ENCODE measurements around the gene FOXO4. TPM values are rescaled to one million over a fixed set of nuclear protein-coding genes. Genes with fewer than 3 reads are reported as not detected.
A peak's percentile ranks its signal among the peaks of the same experiment; 100 is the strongest.

FOXO4 gene
- total and polyA plus RNA-seq, 4 donors = 10.3 to 19.0 (median 12.8) TPM

GRCh38 chrX:71096760-71097032 lies 1.0 kb downstream of the FOXO4 start:
- Histone ChIP-seq H3K9me3 (ENCODE audit: control insufficient read depth, insufficient read depth, low read length) (no peaks in the 10 kb centered on the region), H3K27ac (ENCODE audit: low read depth, low read length) (no peak overlapping the region), H3K4me3 (ENCODE audit: low read depth, low read length) (peak overlapping the region; percentile 62), H3K36me3 (ENCODE audit: control insufficient read depth, insufficient read depth, low read length) (peaks cover 9% of the 10 kb centered on the region), H3K27me3 (ENCODE audit: control insufficient read depth, insufficient read depth, low read length) (no peaks in the 10 kb centered on the region), H3K4me1 (ENCODE audit: control insufficient read depth, insufficient read depth, low read length) (peaks cover 11% of the 10 kb centered on the region)
- DNase-seq (ENCODE audit: low read depth in 4 of 6, low spot score in 6 of 6) = no peak
- WGBS (ENCODE audit: insufficient coverage) = 34% methylated on average over 8 of the region's 9 CpGs

- H3K36me3 ChIP-seq (ENCODE audit: control insufficient read depth, insufficient read depth, low read length) = peaks cover 9% of the 10 kb centered on the region
- H3K4me1 ChIP-seq (ENCODE audit: control insufficient read depth, insufficient read depth, low read length) = peaks cover 17% of the 10 kb centered on the region
- WGBS (ENCODE audit: insufficient coverage) = no CpG with 5 or more reads among the region's 2 CpGs
- peak in 2 of 6 donors; percentile 8 to 38 for DNase-seq (ENCODE audit: low read depth in 4 of 6, low spot score in 6 of 6)
- H3K4me3 ChIP-seq (ENCODE audit: low read depth, low read length) = no peak overlapping the region
- no peaks in the 10 kb centered on the region for H3K27me3 ChIP-seq (ENCODE audit: control insufficient read depth, insufficient read depth, low read length)
- H3K27ac ChIP-seq (ENCODE audit: low read depth, low read length) = no peak overlapping the region
- H3K9me3 ChIP-seq (ENCODE audit: control insufficient read depth, insufficient read depth, low read length) = no peaks in the 10 kb centered on the region
Measured at GRCh38 chrX:71098302-71098701, 2.7 kb downstream of the FOXO4 start.

- no peak for DNase-seq (ENCODE audit: low read depth in 4 of 6, low spot score in 6 of 6)
- Histone ChIP-seq H3K9me3 (ENCODE audit: control insufficient read depth, insufficient read depth, low read length) (no peaks in the 10 kb centered on the region), H3K27me3 (ENCODE audit: control insufficient read depth, insufficient read depth, low read length) (no peaks in the 10 kb centered on the region), H3K36me3 (ENCODE audit: control insufficient read depth, insufficient read depth, low read length) (peaks cover 9% of the 10 kb centered on the region), H3K27ac (ENCODE audit: low read depth, low read length) (no peak overlapping the region), H3K4me1 (ENCODE audit: control insufficient read depth, insufficient read depth, low read length) (peaks cover 22% of the 10 kb centered on the region), H3K4me3 (ENCODE audit: low read depth, low read length) (no peak overlapping the region)
- 38% methylated on average over 5 of the region's 5 CpGs for WGBS (ENCODE audit: insufficient coverage)
Measured at GRCh38 chrX:71098951-71099506, 3.4 kb downstream of the FOXO4 start.

- Histone ChIP-seq H3K36me3 (ENCODE audit: control insufficient read depth, insufficient read depth, low read length) (peaks cover 9% of the 10 kb centered on the region), H3K27ac (ENCODE audit: low read depth, low read length) (no peak overlapping the region), H3K9me3 (ENCODE audit: control insufficient read depth, insufficient read depth, low read length) (no peaks in the 10 kb centered on the region), H3K4me3 (ENCODE audit: low read depth, low read length) (no peak overlapping the region), H3K4me1 (ENCODE audit: control insufficient read depth, insufficient read depth, low read length) (peaks cover 22% of the 10 kb centered on the region), H3K27me3 (ENCODE audit: control insufficient read depth, insufficient read depth, low read length) (no peaks in the 10 kb centered on the region)
- DNase-seq (ENCODE audit: low read depth in 4 of 6, low spot score in 6 of 6) = no peak
- 42% methylated on average over 4 of the region's 4 CpGs for WGBS (ENCODE audit: insufficient coverage)
Measured at GRCh38 chrX:71099736-71100135, 4.1 kb downstream of the FOXO4 start.

- no peak overlapping the region for H3K4me3 ChIP-seq (ENCODE audit: low read depth, low read length)
- H3K36me3 ChIP-seq (ENCODE audit: control insufficient read depth, insufficient read depth, low read length) = peaks cover 9% of the 10 kb centered on the region
- no peaks in the 10 kb centered on the region for H3K9me3 ChIP-seq (ENCODE audit: control insufficient read depth, insufficient read depth, low read length)
- H3K27me3 ChIP-seq (ENCODE audit: control insufficient read depth, insufficient read depth, low read length) = no peaks in the 10 kb centered on the region
- H3K27ac ChIP-seq (ENCODE audit: low read depth, low read length) = no peak overlapping the region
- WGBS (ENCODE audit: insufficient coverage) = 59% methylated on average over 30 of the region's 31 CpGs
- DNase-seq (ENCODE audit: low read depth in 4 of 6, low spot score in 6 of 6) = no peak
- peaks cover 22% of the 10 kb centered on the region for H3K4me1 ChIP-seq (ENCODE audit: control insufficient read depth, insufficient read depth, low read length)
Measured at GRCh38 chrX:71100581-71101505, 5.2 kb downstream of the FOXO4 start.

GRCh38 chrX:71102292-71102691 lies 6.6 kb downstream of the FOXO4 start:
- H3K27me3 ChIP-seq (ENCODE audit: control insufficient read depth, insufficient read depth, low read length) = no peaks in the 10 kb centered on the region
- peaks cover 14% of the 10 kb centered on the region for H3K4me1 ChIP-seq (ENCODE audit: control insufficient read depth, insufficient read depth, low read length)
- no peaks in the 10 kb centered on the region for H3K9me3 ChIP-seq (ENCODE audit: control insufficient read depth, insufficient read depth, low read length)
- no peak overlapping the region for H3K27ac ChIP-seq (ENCODE audit: low read depth, low read length)
- peaks cover 9% of the 10 kb centered on the region for H3K36me3 ChIP-seq (ENCODE audit: control insufficient read depth, insufficient read depth, low read length)
- no peak for DNase-seq (ENCODE audit: low read depth in 4 of 6, low spot score in 6 of 6)
- WGBS (ENCODE audit: insufficient coverage) = 14% methylated on average over 1 of the region's 3 CpGs
- H3K4me3 ChIP-seq (ENCODE audit: low read depth, low read length) = no peak overlapping the region

- WGBS (ENCODE audit: insufficient coverage) = 67% methylated on average over 1 of the region's 10 CpGs
- Histone ChIP-seq H3K9me3 (ENCODE audit: control insufficient read depth, insufficient read depth, low read length) (no peaks in the 10 kb centered on the region), H3K27me3 (ENCODE audit: control insufficient read depth, insufficient read depth, low read length) (no peaks in the 10 kb centered on the region), H3K4me1 (ENCODE audit: control insufficient read depth, insufficient read depth, low read length) (peaks cover 14% of the 10 kb centered on the region), H3K27ac (ENCODE audit: low read depth, low read length) (peak overlapping the region; percentile 27), H3K36me3 (ENCODE audit: control insufficient read depth, insufficient read depth, low read length) (peaks cover 9% of the 10 kb centered on the region), H3K4me3 (ENCODE audit: low read depth, low read length) (no peak overlapping the region)
- DNase-seq (ENCODE audit: low read depth in 4 of 6, low spot score in 6 of 6) = peak in 2 of 6 donors; percentile 38 to 49
Measured at GRCh38 chrX:71103110-71103983, 7.7 kb downstream of the FOXO4 start.

- no peak for DNase-seq (ENCODE audit: low read depth in 4 of 6, low spot score in 6 of 6)
- Histone ChIP-seq H3K27ac (ENCODE audit: low read depth, low read length) (no peak overlapping the region), H3K36me3 (ENCODE audit: control insufficient read depth, insufficient read depth, low read length) (peaks cover 7% of the 10 kb centered on the region), H3K9me3 (ENCODE audit: control insufficient read depth, insufficient read depth, low read length) (no peaks in the 10 kb centered on the region), H3K4me1 (ENCODE audit: control insufficient read depth, insufficient read depth, low read length) (peaks cover 10% of the 10 kb centered on the region), H3K4me3 (ENCODE audit: low read depth, low read length) (no peak overlapping the region), H3K27me3 (ENCODE audit: control insufficient read depth, insufficient read depth, low read length) (no peaks in the 10 kb centered on the region)
- WGBS (ENCODE audit: insufficient coverage) = 86% methylated on average over 3 of the region's 3 CpGs
Measured at GRCh38 chrX:71105628-71106027, 10.0 kb downstream of the FOXO4 start.

- no peaks in the 10 kb centered on the region for H3K27me3 ChIP-seq (ENCODE audit: control insufficient read depth, insufficient read depth, low read length)
- no CpG with 5 or more reads among the region's 1 CpG for whole genome bisulfite sequencing (ENCODE audit: insufficient coverage)
- H3K27ac ChIP-seq (ENCODE audit: low read depth, low read length) = no peak within 1 kb of the TSS
Measured at GRCh38 chrX:71106427-71106826, 10.8 kb downstream of the FOXO4 start, which contains the start of gene CXorf65. TSS of gene CXorf65 (minus strand) at chrX:71106740. CDS start at chrX:71106556, 184 bp downstream.

More at GRCh38 chrX:71106427-71106826, 10.8 kb downstream of the FOXO4 start, which contains the start of gene CXorf65:
- no peak within 1 kb of the TSS for H3K4me3 ChIP-seq (ENCODE audit: low read depth, low read length)
- H3K36me3 ChIP-seq (ENCODE audit: control insufficient read depth, insufficient read depth, low read length) = peaks cover 1% of the 10 kb centered on the region
- no peaks in the 10 kb centered on the region for H3K9me3 ChIP-seq (ENCODE audit: control insufficient read depth, insufficient read depth, low read length)
- H3K4me1 ChIP-seq (ENCODE audit: control insufficient read depth, insufficient read depth, low read length) = peaks cover 10% of the 10 kb centered on the region
- no peak for DNase-seq (ENCODE audit: low read depth in 4 of 6, low spot score in 6 of 6)
